Cardiac fibroblast (primary cell): Measurements from ENCODE around the gene NBPF11.
"Not testable (repeated sequence)": the region's sequence is repeated elsewhere in the genome, so short reads cannot be mapped to it uniquely, and the experiment has no call there.

ENCODE experiments used
- DNase-seq, 2 donors: peaks; one replicate each; pipeline versions ENCODE4 v3.0.0 to v3.0.0-alpha.2; 2010; ENCODE audit warnings: low read depth in 2 of 2
- H3K4me3 ChIP-seq, 2 donors: replicated peaks in 1 of 2; 1 replicate in 1 of 2; 2 replicates in 1 of 2; pipeline ENCODE4 v1.5.1; 2011; ENCODE audit warnings: low read depth in 2 of 2, low read length in 2 of 2, mild to moderate bottlenecking in 2 of 2, moderate library complexity in 1 of 2
- TF ChIP-seq, protein P1 (sequence below): IDR thresholded peaks from one replicate; pipeline ENCODE4 v1.5.1; 2011; ENCODE audit warnings: low read depth, mild to moderate bottlenecking, low read length, inconsistent platforms

Gene NBPF11

DNA sequence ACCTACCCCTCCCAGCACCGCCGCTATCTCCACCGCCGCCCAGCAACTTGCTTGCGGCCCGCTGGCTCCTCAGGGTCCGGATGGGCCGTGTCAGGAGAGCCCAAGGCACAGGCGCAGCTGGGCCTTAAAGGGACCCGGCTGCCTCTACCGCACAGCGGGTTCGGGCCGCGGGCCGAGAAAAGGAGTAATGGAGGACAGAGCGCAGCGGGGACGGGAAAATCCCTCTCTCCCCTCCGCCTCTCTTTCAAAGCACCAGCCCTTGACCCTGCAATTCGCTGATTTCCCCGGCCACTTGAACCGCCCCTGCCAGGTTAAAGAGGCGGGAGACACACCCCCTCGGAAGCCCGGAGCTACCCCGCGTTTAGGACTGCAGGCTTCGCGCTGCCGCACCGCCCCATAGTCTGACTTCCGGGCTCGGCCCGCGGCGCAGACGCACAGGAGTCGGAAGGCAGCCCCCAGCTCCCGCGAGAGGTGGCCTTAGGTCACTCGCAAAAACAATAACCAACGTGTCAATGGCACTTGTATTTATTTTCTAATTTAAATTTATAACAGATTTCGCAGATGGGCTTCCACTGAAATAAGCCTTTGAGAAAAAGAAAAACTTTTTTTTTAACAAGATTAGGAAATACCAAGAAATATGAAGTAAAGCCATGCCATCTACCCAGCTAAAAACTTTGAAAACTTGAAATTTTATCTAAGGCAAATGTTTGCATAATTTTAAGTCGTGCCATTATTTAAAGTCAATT lies at the start of gene NBPF11:
TSS of gene NBPF11 (minus strand) at position 371 of the 746 bp plus-strand sequence. CDS start 25,278 bp downstream, outside the sequence.
- H3K4me3 ChIP-seq, result peak within 1 kb of the TSS; percentile 57 to 63
- peak; percentile 83 to 84 for DNase-seq

- DNase-seq, H3K4me3 ChIP-seq: not testable (repeated sequence)
Observed at GRCh38 chr1:148197396-148197795, 45.3 kb upstream of the NBPF11 start.

GRCh38 chr1:148196949-148197348 lies 44.9 kb upstream of the NBPF11 start:
- not testable (repeated sequence) for H3K4me3 ChIP-seq, DNase-seq

DNA sequence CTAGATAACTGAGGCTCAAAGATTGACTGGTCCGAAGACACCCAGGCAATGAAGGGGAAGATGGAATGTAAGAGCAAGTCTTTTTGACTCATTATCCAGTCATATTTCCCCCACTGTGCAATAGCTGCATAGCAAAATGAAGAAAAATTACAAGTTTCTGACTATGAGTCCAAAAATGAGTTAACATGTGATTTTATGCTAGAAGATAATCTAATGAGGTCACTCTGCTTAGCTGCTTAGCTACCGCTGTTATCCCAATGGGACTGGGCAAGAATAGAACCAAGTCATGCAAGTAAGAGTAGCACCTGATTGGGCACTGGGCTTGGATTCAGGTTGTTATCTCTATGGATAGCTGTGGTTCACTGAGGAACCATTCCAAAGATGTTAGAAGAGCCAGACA lies 43.0 kb upstream of the NBPF11 start:
- not testable (repeated sequence) for H3K4me3 ChIP-seq

DNA sequence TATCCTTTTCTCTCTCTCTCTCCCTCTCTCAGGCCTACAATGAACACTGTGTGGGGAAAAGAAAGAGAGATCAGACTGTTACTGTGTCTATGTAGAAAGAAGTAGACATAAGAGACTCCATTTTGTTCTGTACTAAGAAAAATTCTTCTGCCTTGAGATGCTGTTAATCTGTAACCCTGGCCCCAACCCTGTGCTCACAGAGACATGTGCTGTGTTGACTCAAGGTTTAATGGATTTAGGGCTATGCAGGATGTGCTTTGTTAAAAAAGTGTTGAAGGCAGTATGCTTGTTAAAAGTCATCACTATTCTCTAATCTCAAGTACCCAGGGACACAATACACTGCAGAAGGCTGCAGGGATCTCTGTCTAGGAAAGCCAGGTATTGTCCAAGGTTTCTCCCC lies 36.7 kb upstream of the NBPF11 start:
- DNase-seq, H3K4me3 ChIP-seq: not testable (repeated sequence)

More for the DNA sequence above, 43.0 kb upstream of the NBPF11 start:
- DNase-seq, result not testable (repeated sequence)

DNA sequence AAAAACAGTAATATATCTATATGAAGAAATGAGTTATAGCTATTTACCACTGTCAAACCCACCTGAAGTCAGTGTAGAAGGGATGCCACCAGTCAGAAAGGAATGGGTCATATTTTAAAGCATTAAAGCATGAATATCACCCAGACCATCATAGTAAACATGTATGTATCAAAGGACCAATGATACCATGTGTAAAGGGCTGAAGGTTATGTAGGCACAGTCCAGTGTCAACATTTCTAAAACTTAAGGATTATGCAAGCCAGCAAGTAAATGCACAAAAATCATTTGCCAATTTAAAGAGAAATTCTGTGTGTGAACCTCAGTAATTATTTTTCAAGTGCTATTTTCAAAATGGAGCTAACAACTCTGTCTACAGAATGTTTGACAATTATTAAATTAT lies 26.6 kb upstream of the NBPF11 start:
- not testable (repeated sequence) for H3K4me3 ChIP-seq

GRCh38 chr1:148175414-148175813 lies 23.3 kb upstream of the NBPF11 start:
- DNase-seq, H3K4me3 ChIP-seq: not testable (repeated sequence)

More for the DNA sequence above, 26.6 kb upstream of the NBPF11 start:
- not testable (repeated sequence) for DNase-seq

DNA sequence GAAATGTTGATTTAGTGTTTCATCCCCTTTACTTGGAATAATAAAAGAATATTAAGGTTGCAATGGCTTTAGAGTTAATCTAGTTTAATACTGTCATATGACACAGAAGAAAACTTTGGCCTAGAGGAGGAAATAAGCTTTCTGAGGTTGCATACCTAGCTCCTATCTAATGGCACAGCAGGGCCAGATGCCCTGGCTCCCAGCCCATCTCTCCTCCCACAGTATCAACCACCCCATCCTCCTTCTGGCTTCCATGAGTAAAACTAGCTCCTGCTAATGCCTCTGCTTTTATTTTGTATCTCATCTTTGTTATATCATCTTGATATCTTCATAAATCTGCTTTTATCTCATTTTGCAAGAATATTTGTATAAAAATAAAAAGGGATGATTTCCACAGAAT lies 19.9 kb upstream of the NBPF11 start:
- not testable (repeated sequence) for DNase-seq

DNA sequence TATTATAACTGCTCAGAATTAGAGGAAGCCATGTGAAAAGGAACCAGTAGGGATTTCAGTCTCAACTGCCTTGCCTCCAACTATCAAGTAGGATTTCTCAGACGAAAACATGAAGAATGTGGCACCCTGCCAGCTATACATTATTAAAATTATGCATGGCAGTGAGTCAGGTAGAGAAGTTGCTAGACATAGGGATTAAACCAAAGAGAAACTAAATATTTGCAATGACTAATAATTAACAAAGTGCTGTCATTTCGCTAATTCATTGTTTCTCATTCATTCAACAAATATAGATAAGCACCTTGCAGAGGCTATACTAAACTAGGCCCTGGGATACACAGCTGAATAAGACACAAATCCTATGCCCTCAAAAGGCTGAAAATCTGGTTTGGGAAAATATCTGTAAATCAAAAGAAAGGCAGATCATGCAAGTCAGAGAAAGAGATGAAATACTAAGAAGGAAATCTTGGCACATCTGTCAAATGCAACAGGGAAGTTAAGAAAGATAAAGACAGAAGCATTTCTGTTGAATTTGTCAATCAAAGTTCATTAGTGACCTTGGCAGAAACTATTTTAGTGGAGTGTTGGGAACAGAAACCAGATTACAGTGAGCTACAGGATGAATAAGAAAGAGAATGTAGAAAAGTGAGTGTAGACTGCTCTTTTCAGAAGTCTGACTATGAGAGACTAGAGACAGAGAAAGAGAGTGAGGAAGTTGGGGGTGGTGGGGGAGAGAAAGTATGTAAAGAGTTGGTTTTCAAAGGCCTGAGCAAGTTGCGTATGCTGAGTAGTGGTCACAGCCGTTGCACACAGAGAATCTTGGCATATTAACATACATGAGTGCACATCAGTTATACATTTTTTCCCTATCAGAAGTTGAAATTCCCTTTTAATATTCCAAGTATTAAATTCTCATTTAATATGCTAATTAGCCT lies 14.7 kb upstream of the NBPF11 start:
- H3K4me3 ChIP-seq, result no peak overlapping the region
- TF ChIP-seq, protein P1, sequence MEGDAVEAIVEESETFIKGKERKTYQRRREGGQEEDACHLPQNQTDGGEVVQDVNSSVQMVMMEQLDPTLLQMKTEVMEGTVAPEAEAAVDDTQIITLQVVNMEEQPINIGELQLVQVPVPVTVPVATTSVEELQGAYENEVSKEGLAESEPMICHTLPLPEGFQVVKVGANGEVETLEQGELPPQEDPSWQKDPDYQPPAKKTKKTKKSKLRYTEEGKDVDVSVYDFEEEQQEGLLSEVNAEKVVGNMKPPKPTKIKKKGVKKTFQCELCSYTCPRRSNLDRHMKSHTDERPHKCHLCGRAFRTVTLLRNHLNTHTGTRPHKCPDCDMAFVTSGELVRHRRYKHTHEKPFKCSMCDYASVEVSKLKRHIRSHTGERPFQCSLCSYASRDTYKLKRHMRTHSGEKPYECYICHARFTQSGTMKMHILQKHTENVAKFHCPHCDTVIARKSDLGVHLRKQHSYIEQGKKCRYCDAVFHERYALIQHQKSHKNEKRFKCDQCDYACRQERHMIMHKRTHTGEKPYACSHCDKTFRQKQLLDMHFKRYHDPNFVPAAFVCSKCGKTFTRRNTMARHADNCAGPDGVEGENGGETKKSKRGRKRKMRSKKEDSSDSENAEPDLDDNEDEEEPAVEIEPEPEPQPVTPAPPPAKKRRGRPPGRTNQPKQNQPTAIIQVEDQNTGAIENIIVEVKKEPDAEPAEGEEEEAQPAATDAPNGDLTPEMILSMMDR, result no peak
- DNase-seq, result no peak

More for the DNA sequence above, 19.9 kb upstream of the NBPF11 start:
- H3K4me3 ChIP-seq, result not testable (repeated sequence)

- no peak overlapping the region for H3K4me3 ChIP-seq
- TF ChIP-seq, protein P1, result no peak
- DNase-seq, result no peak
Observed at GRCh38 chr1:148162363-148162762, 10.3 kb upstream of the NBPF11 start.
